Neural crest cell (in vitro differentiated cells): ENCODE data around the gene GATAD2B. TPM values are rescaled to one million over a fixed set of nuclear protein-coding genes. Genes with fewer than 3 reads are reported as not detected.

ENCODE experiments used
- DNase-seq: peaks from one replicate; pipeline ENCODE4 v3.0.0; 2021; ENCODE audit warnings: low read depth, mixed read lengths, low spot score
- H3K27ac Mint-ChIP-seq: one replicate; pipeline ENCODE4 v1.8.0; 2021; ENCODE audit warnings: mild to moderate bottlenecking, mixed read lengths; ENCODE audit not compliant: unreplicated experiment
- H3K27me3 Mint-ChIP-seq: 2 replicates; pipeline ENCODE4 v1.8.0; 2021; ENCODE audit warnings: low read depth, mild to moderate bottlenecking, mixed read lengths
- H3K36me3 Mint-ChIP-seq: 2 replicates; pipeline ENCODE4 v1.8.0; 2021; ENCODE audit warnings: low read depth, mild to moderate bottlenecking, mixed read lengths
- H3K4me1 Mint-ChIP-seq: 2 replicates; pipeline ENCODE4 v1.8.0; 2021; ENCODE audit warnings: mixed read lengths
- H3K4me3 Mint-ChIP-seq: one replicate; pipeline ENCODE4 v1.8.0; 2021; ENCODE audit warnings: mild to moderate bottlenecking, mixed read lengths
- H3K9me3 Mint-ChIP-seq: 2 replicates; pipeline ENCODE4 v1.8.0; 2021; ENCODE audit warnings: mixed read lengths
- microRNA-seq: library from miRNA; unstranded; fragments of <30 nt; microRNA quantifications from one replicate; pipeline ENCODE4, GENCODE V29; 2020
- total RNA-seq: library from RNA; stranded (reverse); gene quantifications from 2 replicates; pipeline ENCODE4 v1.2.1, GENCODE V29; 2021
- TF ChIP-seq, protein P1 (sequence below): fragments of 200-600 bp; sonication (generic); conservative IDR thresholded peaks from 2 replicates; pipeline ENCODE4 v1.5.0; 2021; ENCODE audit warnings: antibody characterized with exemption, mild to moderate bottlenecking

GATAD2B gene
- total RNA-seq, 1 donor from 2014 or later = 52.5 TPM

DNA sequence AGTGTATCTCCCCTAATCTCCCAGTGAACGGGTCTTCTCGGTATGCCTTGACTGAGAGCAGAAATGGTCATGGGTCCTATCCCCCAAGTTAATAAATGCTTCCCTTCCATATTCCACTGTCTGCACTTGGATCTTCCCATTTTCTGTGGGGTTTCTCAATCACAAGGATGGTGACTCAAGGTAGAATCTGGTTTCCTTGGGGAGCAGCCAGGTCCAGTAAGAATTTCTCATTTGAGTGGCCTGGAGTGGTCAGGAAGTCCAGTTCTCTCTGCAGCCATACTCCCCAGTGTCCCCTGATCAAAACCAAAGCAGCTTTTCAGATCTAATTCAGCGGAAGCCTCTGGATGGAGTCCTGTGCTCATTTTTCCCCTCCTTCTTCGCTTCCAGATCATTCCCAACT is 162.3 kb downstream of the GATAD2B start:
- TF ChIP-seq, protein P1, sequence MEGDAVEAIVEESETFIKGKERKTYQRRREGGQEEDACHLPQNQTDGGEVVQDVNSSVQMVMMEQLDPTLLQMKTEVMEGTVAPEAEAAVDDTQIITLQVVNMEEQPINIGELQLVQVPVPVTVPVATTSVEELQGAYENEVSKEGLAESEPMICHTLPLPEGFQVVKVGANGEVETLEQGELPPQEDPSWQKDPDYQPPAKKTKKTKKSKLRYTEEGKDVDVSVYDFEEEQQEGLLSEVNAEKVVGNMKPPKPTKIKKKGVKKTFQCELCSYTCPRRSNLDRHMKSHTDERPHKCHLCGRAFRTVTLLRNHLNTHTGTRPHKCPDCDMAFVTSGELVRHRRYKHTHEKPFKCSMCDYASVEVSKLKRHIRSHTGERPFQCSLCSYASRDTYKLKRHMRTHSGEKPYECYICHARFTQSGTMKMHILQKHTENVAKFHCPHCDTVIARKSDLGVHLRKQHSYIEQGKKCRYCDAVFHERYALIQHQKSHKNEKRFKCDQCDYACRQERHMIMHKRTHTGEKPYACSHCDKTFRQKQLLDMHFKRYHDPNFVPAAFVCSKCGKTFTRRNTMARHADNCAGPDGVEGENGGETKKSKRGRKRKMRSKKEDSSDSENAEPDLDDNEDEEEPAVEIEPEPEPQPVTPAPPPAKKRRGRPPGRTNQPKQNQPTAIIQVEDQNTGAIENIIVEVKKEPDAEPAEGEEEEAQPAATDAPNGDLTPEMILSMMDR = no peak
- peaks cover 16% of the 10 kb centered on the region for H3K36me3 Mint-ChIP-seq
- H3K27me3 Mint-ChIP-seq = no peaks in the 10 kb centered on the region
- peaks cover 16% of the 10 kb centered on the region for H3K4me1 Mint-ChIP-seq
- H3K4me3 Mint-ChIP-seq = no peak overlapping the region
- DNase-seq = no peak
- no peaks in the 10 kb centered on the region for H3K9me3 Mint-ChIP-seq
- peak overlapping the region; percentile 83 for H3K27ac Mint-ChIP-seq

Small RNA genes lying within 50 kb of the gene (microRNA-seq; reads per million reads assigned to microRNA genes)
- gene MIR6737 = 1.8 reads per million

Other genes starting within 250 kb of the GATAD2B start
- gene NPR1, start 244.3 kb downstream of the GATAD2B start, total RNA-seq = 0.57 and 0.93 TPM in 2 replicates
- 78.4 and 79.2 TPM in 2 replicates for gene INTS3, start 194.9 kb downstream of the GATAD2B start, total RNA-seq
- gene SLC27A3, start 147.6 kb downstream of the GATAD2B start, total RNA-seq = 16.8 and 18.1 TPM in 2 replicates
- 71.6 and 75.2 TPM in 2 replicates for gene DENND4B, start 23.7 kb upstream of the GATAD2B start, total RNA-seq
- 34.1 and 34.7 TPM in 2 replicates for gene CRTC2, start 35.6 kb upstream of the GATAD2B start, total RNA-seq
- gene SLC39A1, start 40.6 kb upstream of the GATAD2B start, total RNA-seq = 107 and 113 TPM in 2 replicates
- 18.2 and 20.0 TPM in 2 replicates for gene CREB3L4, start 44.9 kb upstream of the GATAD2B start, total RNA-seq
- gene JTB, start 54.7 kb upstream of the GATAD2B start, total RNA-seq = 72.9 and 74.2 TPM in 2 replicates
- gene RAB13, start 63.4 kb upstream of the GATAD2B start, total RNA-seq = 90.9 and 91.5 TPM in 2 replicates
- 1,806 and 2,076 TPM in 2 replicates for gene RPS27, start 67.8 kb upstream of the GATAD2B start, total RNA-seq
- 0.05 TPM in 1 of 2 replicates, not detected in the other for gene NUP210L, start 232.1 kb upstream of the GATAD2B start, total RNA-seq